ENCODE measurements around the gene CPED1. TPM values are rescaled to one million over a fixed set of nuclear protein-coding genes. Genes with fewer than 3 reads are reported as not detected.

Gene CPED1
- total RNA-seq, 4 donors from 2014 or later = 32.5 to 49.5 (median 40.2) TPM

- no peak for TF ChIP-seq CTCF (IDR thresholded peaks at IDR 0.05; ENCODE audit: low read depth)
Observed at GRCh38 chr7:121016966-121017365, 28.5 kb downstream of the CPED1 start.

GRCh38 chr7:121017586-121017985 is 29.1 kb downstream of the CPED1 start:
- TF ChIP-seq CTCF (IDR thresholded peaks at IDR 0.05; ENCODE audit: low read depth) = no peak

GRCh38 chr7:121019018-121019417 is 30.5 kb downstream of the CPED1 start:
- TF ChIP-seq CTCF (IDR thresholded peaks at IDR 0.05; ENCODE audit: low read depth) = no peak

- TF ChIP-seq CTCF (IDR thresholded peaks at IDR 0.05; ENCODE audit: low read depth) = no peak
Observed at GRCh38 chr7:121020249-121020988, 31.9 kb downstream of the CPED1 start.

- TF ChIP-seq CTCF (IDR thresholded peaks at IDR 0.05; ENCODE audit: low read depth) = no peak
Observed at GRCh38 chr7:121020989-121021969, 32.8 kb downstream of the CPED1 start.

GRCh38 chr7:121023194-121023593 is 34.7 kb downstream of the CPED1 start:
- TF ChIP-seq CTCF (IDR thresholded peaks at IDR 0.05; ENCODE audit: low read depth) = no peak
